H9 (cell line): ENCODE data around the gene UBE2D3. TPM values are rescaled to one million over a fixed set of nuclear protein-coding genes. Genes with fewer than 3 reads are reported as not detected.

Experiments
- DNase-seq: peaks from one replicate; pipeline ENCODE4 v3.0.0-alpha.2; 2017
- H2AFZ ChIP-seq: one replicate; pipeline ENCODE4 v1.6.1; 2013; ENCODE audit warnings: mild to moderate bottlenecking, low read length, control low read depth, moderate library complexity
- H2AK5ac ChIP-seq: 2 replicates; pipeline ENCODE4 v1.6.1; 2013; ENCODE audit warnings: low read length, control low read depth, mixed read lengths; ENCODE audit not compliant: insufficient read length
- H2BK120ac ChIP-seq: one replicate; pipeline ENCODE4 v1.6.1; 2013; ENCODE audit warnings: low read depth, mild to moderate bottlenecking, low read length, control low read depth, inconsistent platforms; ENCODE audit not compliant: poor library complexity, severe bottlenecking
- H2BK12ac ChIP-seq: 2 replicates; pipeline ENCODE4 v1.6.1; 2013; ENCODE audit warnings: low read length, control low read depth, mixed read lengths, low read depth; ENCODE audit not compliant: insufficient read length
- H2BK15ac ChIP-seq: 2 replicates; pipeline ENCODE4 v1.6.1; 2013; ENCODE audit warnings: low read depth, low read length, control low read depth
- H2BK20ac ChIP-seq: one replicate; pipeline ENCODE4 v1.6.1; 2013; ENCODE audit warnings: low read depth, mild to moderate bottlenecking, low read length, control low read depth, inconsistent platforms; ENCODE audit not compliant: poor library complexity, severe bottlenecking
- H2BK5ac ChIP-seq: 2 replicates; pipeline ENCODE4 v1.6.1; 2013; ENCODE audit warnings: low read length, control low read depth, mixed read lengths; ENCODE audit not compliant: insufficient read length
- H3K14ac ChIP-seq: 2 replicates; pipeline ENCODE4 v1.6.1; 2013; ENCODE audit warnings: low read length, control low read depth; ENCODE audit not compliant: insufficient read depth
- H3K18ac ChIP-seq: 2 replicates; pipeline ENCODE4 v1.6.1; 2013; ENCODE audit warnings: low read depth, mild to moderate bottlenecking, mixed read lengths, low read length, control low read depth; ENCODE audit not compliant: insufficient read length
- H3K23ac ChIP-seq: 2 replicates; pipeline ENCODE4 v1.6.1; 2013; ENCODE audit warnings: low read length, control low read depth, mixed read lengths, low read depth; ENCODE audit not compliant: insufficient read length
- H3K23me2 ChIP-seq: 2 replicates; pipeline ENCODE4 v1.6.1; 2013; ENCODE audit warnings: low read depth, mild to moderate bottlenecking, mixed read lengths, low read length, control low read depth; ENCODE audit not compliant: insufficient read length, poor library complexity, severe bottlenecking
- H3K27ac ChIP-seq: 2 replicates; pipeline ENCODE4 v1.5.1; 2013; ENCODE audit warnings: low read length, control low read depth, mixed read lengths, low read depth; ENCODE audit not compliant: insufficient read length
- H3K27me3 ChIP-seq: 2 replicates; pipeline ENCODE4 v1.6.1; 2013; ENCODE audit warnings: low read length, control low read depth, inconsistent platforms; ENCODE audit not compliant: insufficient read depth
- H3K4ac ChIP-seq: 2 replicates; pipeline ENCODE4 v1.6.1; 2013; ENCODE audit warnings: low read depth, mild to moderate bottlenecking, control low read depth, inconsistent platforms, low read length, moderate library complexity
- H3K4me1 ChIP-seq: 2 replicates; pipeline ENCODE4 v1.6.1; 2013; ENCODE audit warnings: low read length, control low read depth, inconsistent platforms; ENCODE audit not compliant: insufficient read depth
- H3K4me2 ChIP-seq: 2 replicates; pipeline ENCODE4 v1.6.1; 2013; ENCODE audit warnings: low read length, control low read depth, mixed read lengths; ENCODE audit not compliant: insufficient read length, insufficient read depth
- H3K56ac ChIP-seq: 2 replicates; pipeline ENCODE4 v1.6.1; 2013; ENCODE audit warnings: low read depth, mild to moderate bottlenecking, mixed read lengths, low read length, control low read depth; ENCODE audit not compliant: insufficient read length
- H3K79me1 ChIP-seq: 2 replicates; pipeline ENCODE4 v1.6.1; 2013; ENCODE audit warnings: low read depth, mild to moderate bottlenecking, moderate library complexity, low read length, control low read depth, inconsistent platforms; ENCODE audit not compliant: insufficient read depth, poor library complexity, severe bottlenecking
- H3K79me2 ChIP-seq: 2 replicates; pipeline ENCODE4 v1.6.1; 2013; ENCODE audit warnings: low read length, control low read depth, inconsistent platforms; ENCODE audit not compliant: insufficient read depth
- H3K9ac ChIP-seq: 2 replicates; pipeline ENCODE4 v1.6.1; 2013; ENCODE audit warnings: low read length, control low read depth, mixed read lengths; ENCODE audit not compliant: insufficient read length; ENCODE audit errors: extremely low read depth
- H3K9me3 ChIP-seq: one replicate; pipeline ENCODE4 v1.6.1; 2013; ENCODE audit warnings: low read depth, low read length, inconsistent platforms; ENCODE audit not compliant: control insufficient read depth
- H3T11ph ChIP-seq: one replicate; pipeline ENCODE4 v1.6.1; 2013; ENCODE audit warnings: mild to moderate bottlenecking, low read length, control low read depth, inconsistent platforms
- H4K20me1 ChIP-seq: one replicate; pipeline ENCODE4 v1.6.1; 2013; ENCODE audit not compliant: control insufficient read depth, insufficient read length, insufficient read depth
- H4K5ac ChIP-seq: 2 replicates; pipeline ENCODE4 v1.6.1; 2013; ENCODE audit warnings: low read depth, mild to moderate bottlenecking, mixed read lengths, low read length, control low read depth; ENCODE audit not compliant: insufficient read length
- H4K8ac ChIP-seq: replicated peaks from 2 replicates; pipeline ENCODE4 v1.6.1; 2013; ENCODE audit warnings: low read length, control low read depth, mixed read lengths, low read depth; ENCODE audit not compliant: insufficient read length
- H4K91ac ChIP-seq: 2 replicates; pipeline ENCODE4 v1.6.1; 2013; ENCODE audit warnings: low read depth, mild to moderate bottlenecking, moderate library complexity, mixed read lengths, low read length, control low read depth; ENCODE audit not compliant: insufficient read length
- H3K27ac Mint-ChIP-seq, 3 experiments: 2 replicates in 2 of 3; 3 replicates in 1 of 3; pipeline ENCODE4 v1.8.0; 2020 to 2021; ENCODE audit warnings: mixed read lengths in 3 of 3, mild to moderate bottlenecking in 1 of 3, moderate library complexity in 1 of 3
- H3K27me3 Mint-ChIP-seq: 2 replicates; pipeline ENCODE4 v1.8.0; 2021; ENCODE audit warnings: low read depth, mild to moderate bottlenecking, moderate library complexity, mixed read lengths
- H3K36me3 Mint-ChIP-seq, 3 experiments: 2 replicates in 2 of 3; 3 replicates in 1 of 3; pipeline ENCODE4 v1.8.0; 2020 to 2021; ENCODE audit warnings: low read depth in 3 of 3, mixed read lengths in 3 of 3; ENCODE audit not compliant: insufficient read depth in 1 of 3
- H3K4me1 Mint-ChIP-seq, 2 experiments: 2 replicates each; pipeline ENCODE4 v1.8.0; 2020; ENCODE audit warnings: mixed read lengths in 2 of 2
- H3K4me3 Mint-ChIP-seq, 2 experiments: 2 replicates in 1 of 2; 3 replicates in 1 of 2; pipeline ENCODE4 v1.8.0; 2020 to 2021; ENCODE audit warnings: mild to moderate bottlenecking in 2 of 2, mixed read lengths in 2 of 2, moderate library complexity in 1 of 2
- H3K9me3 Mint-ChIP-seq, 2 experiments: 2 replicates in 1 of 2; 3 replicates in 1 of 2; pipeline ENCODE4 v1.8.0; 2020; ENCODE audit warnings: mild to moderate bottlenecking in 2 of 2, mixed read lengths in 2 of 2, moderate library complexity in 1 of 2
- WGBS: extraction: QIAGEN DNeasy Blood & Tissue Kit; methylation state at CpG from one replicate; pipeline ENCODE4 v1.1.7; 2013; ENCODE audit warnings: missing lambda C conversion rate, low lambda C conversion rate, mixed read lengths; ENCODE audit not compliant: insufficient read length; ENCODE audit errors: extremely low coverage; 5-methylcytosine and 5-hydroxymethylcytosine counted together
- total RNA-seq: library from RNA; stranded (reverse); gene quantifications from 2 replicates; pipeline ENCODE4 v1.2.1, GENCODE V29; 2021
- TF ChIP-seq, protein P1 (sequence below): fragments of 200-600 bp; sonication (generic); conservative IDR thresholded peaks from 3 replicates; pipeline ENCODE4 v1.8.0; 2021; ENCODE audit warnings: antibody characterized with exemption, mild to moderate bottlenecking

UBE2D3 gene
- total RNA-seq, 1 experiment from 2014 or later = 378 TPM

DNA sequence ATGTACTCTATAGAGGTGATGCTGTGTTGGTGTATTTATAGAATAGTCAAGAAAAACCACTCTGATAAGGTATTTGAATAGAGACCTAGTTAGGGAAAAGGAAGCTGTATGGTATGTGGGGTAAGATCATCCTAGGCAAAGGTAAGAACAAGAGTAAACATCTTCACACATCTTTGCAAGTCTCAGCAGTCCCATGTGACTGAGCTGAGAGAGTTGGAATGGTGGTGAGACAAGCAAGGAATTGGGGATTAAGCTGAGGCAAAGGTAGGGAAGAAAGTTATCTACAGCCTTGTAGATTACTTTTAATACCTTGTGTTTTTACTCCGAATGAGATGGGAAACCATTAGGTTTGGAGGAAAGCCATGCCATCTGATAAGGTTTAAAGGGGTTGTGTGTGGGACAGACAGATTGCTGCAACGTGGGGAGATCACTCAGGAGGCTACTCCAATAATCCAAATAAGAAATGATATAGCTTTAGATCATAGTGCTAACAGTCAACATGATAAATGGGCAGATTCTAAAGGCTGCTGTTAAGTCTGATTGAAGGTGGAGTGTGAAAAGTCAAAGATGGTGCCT lies 34.9 kb downstream of the UBE2D3 start:
- no peaks in the 10 kb centered on the region for H3K27me3 Mint-ChIP-seq
- H3K27ac Mint-ChIP-seq = peak overlapping the region in 2 of 3 experiments; percentile 2 to 75; a peak in 2 of 7 replicates
- peaks cover 18 to 32% (median 25%) of the 10 kb centered on the region in 3 experiments; a peak in 6 of 7 replicates for H3K36me3 Mint-ChIP-seq

More for the DNA sequence above, 34.9 kb downstream of the UBE2D3 start:
- Histone ChIP-seq H3K14ac (no peak overlapping the region), H3K4me1 (no peaks in the 10 kb centered on the region; the same call in 1 of the 2 replicates), H2BK5ac (no peak overlapping the region), H3K27ac (no peak overlapping the region), H2BK12ac (no peak overlapping the region), H2AFZ (no peak overlapping the region), H2BK120ac (no peak overlapping the region), H3K27me3 (no peaks in the 10 kb centered on the region), H2BK20ac (no peak overlapping the region), H4K5ac (no peak overlapping the region), H3K23ac (no peak overlapping the region), H3K9me3 (no peaks in the 10 kb centered on the region), H3K79me1 (no peaks in the 10 kb centered on the region), H3K18ac (no peak overlapping the region), H3T11ph (no peak overlapping the region), H3K56ac (no peak overlapping the region), H4K20me1 (no peaks in the 10 kb centered on the region), H3K9ac (no peak overlapping the region), H2AK5ac (no peak overlapping the region), H3K23me2 (no peaks in the 10 kb centered on the region), H3K79me2 (no peaks in the 10 kb centered on the region), H3K4ac (no peak overlapping the region), H4K8ac (no peak overlapping the region), H3K4me2 (no peak overlapping the region), H2BK15ac (no peak overlapping the region), H4K91ac (no peak overlapping the region)
- Mint-ChIP-seq H3K9me3 (no peaks in the 10 kb centered on the region; a peak in 1 of 5 replicates), H3K4me1 (peaks cover 19 to 26% of the 10 kb centered on the region in 2 experiments), H3K4me3 (no peak overlapping the region)
- TF ChIP-seq, protein P1, sequence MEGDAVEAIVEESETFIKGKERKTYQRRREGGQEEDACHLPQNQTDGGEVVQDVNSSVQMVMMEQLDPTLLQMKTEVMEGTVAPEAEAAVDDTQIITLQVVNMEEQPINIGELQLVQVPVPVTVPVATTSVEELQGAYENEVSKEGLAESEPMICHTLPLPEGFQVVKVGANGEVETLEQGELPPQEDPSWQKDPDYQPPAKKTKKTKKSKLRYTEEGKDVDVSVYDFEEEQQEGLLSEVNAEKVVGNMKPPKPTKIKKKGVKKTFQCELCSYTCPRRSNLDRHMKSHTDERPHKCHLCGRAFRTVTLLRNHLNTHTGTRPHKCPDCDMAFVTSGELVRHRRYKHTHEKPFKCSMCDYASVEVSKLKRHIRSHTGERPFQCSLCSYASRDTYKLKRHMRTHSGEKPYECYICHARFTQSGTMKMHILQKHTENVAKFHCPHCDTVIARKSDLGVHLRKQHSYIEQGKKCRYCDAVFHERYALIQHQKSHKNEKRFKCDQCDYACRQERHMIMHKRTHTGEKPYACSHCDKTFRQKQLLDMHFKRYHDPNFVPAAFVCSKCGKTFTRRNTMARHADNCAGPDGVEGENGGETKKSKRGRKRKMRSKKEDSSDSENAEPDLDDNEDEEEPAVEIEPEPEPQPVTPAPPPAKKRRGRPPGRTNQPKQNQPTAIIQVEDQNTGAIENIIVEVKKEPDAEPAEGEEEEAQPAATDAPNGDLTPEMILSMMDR = no peak
- DNase-seq = no peak
- no CpG with 5 or more reads among the region's 2 CpGs for WGBS
